SK-N-MC (cell line): ENCODE data around the gene REEP6.

Source experiments
- DNase-seq: peaks from one replicate; pipeline ENCODE4 v3.0.0-alpha.2; 2011; ENCODE audit warnings: low read depth, low spot score
- H3K27ac ChIP-seq: fragments of 200-600 bp; sonication (generic); 2 replicates; pipeline ENCODE4 v1.5.1; 2016; ENCODE audit warnings: mixed run types
- H3K36me3 ChIP-seq: fragments of 200-600 bp; sonication (generic); 2 replicates; pipeline ENCODE4 v1.6.1; 2017; ENCODE audit warnings: antibody characterized with exemption, low read length, mixed read lengths; ENCODE audit not compliant: insufficient read depth
- H3K4me3 ChIP-seq: fragments of 200-600 bp; sonication (generic); 2 replicates; pipeline ENCODE4 v1.5.1; 2016
- H3K9ac ChIP-seq: fragments of 200-600 bp; sonication (generic); 2 replicates; pipeline ENCODE4 v1.8.0; 2017; ENCODE audit warnings: mixed run types, mixed read lengths; ENCODE audit not compliant: insufficient read length
- H3K9me3 ChIP-seq: fragments of 200-600 bp; sonication (generic); 2 replicates; pipeline ENCODE4 v1.6.1; 2017; ENCODE audit warnings: low read depth, mild to moderate bottlenecking, antibody characterized with exemption, low read length, moderate library complexity, mixed read lengths
- EZH2 ChIP-seq: fragments of 200-600 bp; sonication (generic); IDR thresholded peaks from one replicate; pipeline ENCODE4 v1.6.1; 2017; ENCODE audit warnings: antibody characterized with exemption
- FOXP2 ChIP-seq: optimal IDR thresholded peaks from 2 replicates; pipeline ENCODE3; 2011; ENCODE audit warnings: mild to moderate bottlenecking, moderate library complexity; ENCODE audit not compliant: insufficient read depth; ENCODE audit errors: extremely low read length, control extremely low read depth
- POLR2AphosphoS5 ChIP-seq: IDR thresholded peaks from 2 replicates; pipeline ENCODE4 v1.6.1; 2012; ENCODE audit warnings: mild to moderate bottlenecking, low read depth, low read length, borderline replicate concordance

The REEP6 gene

GRCh38 chr19:1455336-1456120, 35.5 kb upstream of the REEP6 start:
- peak; percentile 28 for DNase-seq
- TF ChIP-seq FOXP2, result no peak
- TF ChIP-seq EZH2, result no peak
- no peak for TF ChIP-seq POLR2AphosphoS5
- peak overlapping the region; percentile 18; the same call in 1 of the 2 replicates for H3K4me3 ChIP-seq
- H3K27ac ChIP-seq, result no peak overlapping the region
- no peaks in the 10 kb centered on the region for H3K36me3 ChIP-seq
- no peak overlapping the region for H3K9ac ChIP-seq
- no peaks in the 10 kb centered on the region for H3K9me3 ChIP-seq

DNA sequence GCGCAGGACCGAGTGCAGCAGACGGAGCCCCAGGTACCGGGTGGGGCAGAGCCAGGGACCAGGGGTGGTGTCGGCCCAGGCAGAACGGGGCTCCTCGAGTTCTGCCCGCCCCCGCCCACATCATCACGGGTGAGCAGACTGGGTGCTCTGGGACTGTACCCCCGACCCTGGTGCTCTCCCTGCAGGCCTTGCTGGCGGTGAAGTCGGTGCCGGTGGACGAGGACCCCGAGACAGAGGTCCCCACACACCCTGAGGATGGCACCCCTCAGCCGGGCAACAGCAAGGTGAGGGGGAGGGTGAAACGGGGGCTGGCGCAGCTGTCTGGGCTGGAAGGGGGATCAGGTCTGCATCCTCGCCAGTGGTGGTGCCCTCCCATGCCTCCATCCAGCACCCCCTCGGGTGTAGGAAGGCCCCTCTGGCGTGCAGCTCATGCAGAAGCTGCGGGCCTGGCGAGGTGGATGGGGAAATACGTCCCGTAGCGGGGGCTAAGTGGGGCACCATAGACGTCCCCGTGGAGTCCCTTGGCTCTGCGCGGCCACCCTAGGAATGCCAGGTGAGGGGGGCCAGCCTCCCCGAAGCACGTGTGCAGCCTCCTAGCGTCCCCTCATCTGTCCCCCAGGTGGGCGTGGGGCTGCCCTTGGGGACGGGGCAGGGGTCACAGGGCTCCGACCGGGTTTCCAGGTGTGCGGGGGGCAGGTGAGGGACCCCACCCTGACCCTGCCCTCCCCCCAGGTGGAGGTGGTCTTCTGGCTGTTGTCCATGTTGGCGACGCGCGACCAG, 34.7 kb upstream of the REEP6 start:
- TF ChIP-seq FOXP2, result no peak
- Histone ChIP-seq H3K4me3 (no peak overlapping the region), H3K36me3 (no peaks in the 10 kb centered on the region), H3K27ac (no peak overlapping the region), H3K9me3 (no peaks in the 10 kb centered on the region), H3K9ac (no peak overlapping the region)
- DNase-seq, result no peak

GRCh38 chr19:1457031-1457739, 33.8 kb upstream of the REEP6 start:
- TF ChIP-seq EZH2 (no peak), POLR2AphosphoS5 (no peak), FOXP2 (no peak)
- H3K36me3 ChIP-seq, result no peaks in the 10 kb centered on the region
- no peak for DNase-seq

DNA sequence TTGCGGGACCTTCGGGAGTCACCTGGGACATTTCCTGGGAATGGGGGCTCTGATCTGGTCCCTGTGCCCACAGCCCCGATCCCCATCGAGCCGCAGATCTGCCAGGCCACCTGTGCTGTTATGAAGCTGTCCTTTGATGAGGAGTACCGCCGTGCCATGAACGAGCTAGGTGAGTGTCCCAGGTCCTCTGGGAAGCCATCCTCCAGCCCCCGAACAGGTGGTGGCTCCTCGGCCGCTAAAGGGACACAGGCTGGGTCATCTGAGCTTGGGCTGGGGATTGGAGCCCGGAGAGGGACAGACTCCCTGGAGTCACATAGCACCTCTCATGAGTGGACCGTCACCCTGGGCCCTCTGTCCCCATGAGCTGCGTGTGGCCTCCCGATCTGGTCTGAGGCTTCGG, 33.1 kb upstream of the REEP6 start:
- no peak overlapping the region for H3K4me3 ChIP-seq

More at GRCh38 chr19:1457031-1457739, 33.8 kb upstream of the REEP6 start:
- H3K9me3 ChIP-seq, result no peaks in the 10 kb centered on the region
- H3K4me3 ChIP-seq, result no peak overlapping the region
- H3K27ac ChIP-seq, result no peak overlapping the region
- H3K9ac ChIP-seq, result no peak overlapping the region

DNA sequence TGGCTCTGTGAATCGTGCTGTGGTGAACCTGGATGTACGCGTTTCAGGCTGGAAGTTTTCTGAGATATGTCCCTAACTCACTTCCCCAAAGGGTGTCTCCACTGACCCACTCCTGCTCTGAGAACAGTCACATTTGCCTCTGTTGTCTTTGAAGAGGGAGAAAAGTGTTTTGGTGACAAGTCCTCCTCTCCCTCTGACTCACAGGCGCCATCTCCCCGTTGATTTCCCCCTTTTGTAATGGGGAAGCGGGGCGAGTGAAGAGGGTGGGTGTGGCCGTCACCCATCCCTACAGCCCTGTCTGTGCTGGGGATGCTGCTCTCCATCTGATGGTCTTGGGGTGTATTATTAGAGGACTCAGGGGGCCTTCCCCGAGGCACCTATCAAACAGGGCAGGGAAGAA, 31.5 kb upstream of the REEP6 start:
- DNase-seq, result no peak
- Histone ChIP-seq H3K9ac (no peak overlapping the region), H3K36me3 (no peaks in the 10 kb centered on the region), H3K27ac (no peak overlapping the region), H3K9me3 (no peaks in the 10 kb centered on the region), H3K4me3 (no peak overlapping the region)
- TF ChIP-seq FOXP2, result no peak

More for the DNA sequence above, 33.1 kb upstream of the REEP6 start:
- Histone ChIP-seq H3K27ac (no peak overlapping the region), H3K36me3 (no peaks in the 10 kb centered on the region), H3K9me3 (no peaks in the 10 kb centered on the region), H3K9ac (no peak overlapping the region)
- DNase-seq, result no peak
- no peak for TF ChIP-seq POLR2AphosphoS5

DNA sequence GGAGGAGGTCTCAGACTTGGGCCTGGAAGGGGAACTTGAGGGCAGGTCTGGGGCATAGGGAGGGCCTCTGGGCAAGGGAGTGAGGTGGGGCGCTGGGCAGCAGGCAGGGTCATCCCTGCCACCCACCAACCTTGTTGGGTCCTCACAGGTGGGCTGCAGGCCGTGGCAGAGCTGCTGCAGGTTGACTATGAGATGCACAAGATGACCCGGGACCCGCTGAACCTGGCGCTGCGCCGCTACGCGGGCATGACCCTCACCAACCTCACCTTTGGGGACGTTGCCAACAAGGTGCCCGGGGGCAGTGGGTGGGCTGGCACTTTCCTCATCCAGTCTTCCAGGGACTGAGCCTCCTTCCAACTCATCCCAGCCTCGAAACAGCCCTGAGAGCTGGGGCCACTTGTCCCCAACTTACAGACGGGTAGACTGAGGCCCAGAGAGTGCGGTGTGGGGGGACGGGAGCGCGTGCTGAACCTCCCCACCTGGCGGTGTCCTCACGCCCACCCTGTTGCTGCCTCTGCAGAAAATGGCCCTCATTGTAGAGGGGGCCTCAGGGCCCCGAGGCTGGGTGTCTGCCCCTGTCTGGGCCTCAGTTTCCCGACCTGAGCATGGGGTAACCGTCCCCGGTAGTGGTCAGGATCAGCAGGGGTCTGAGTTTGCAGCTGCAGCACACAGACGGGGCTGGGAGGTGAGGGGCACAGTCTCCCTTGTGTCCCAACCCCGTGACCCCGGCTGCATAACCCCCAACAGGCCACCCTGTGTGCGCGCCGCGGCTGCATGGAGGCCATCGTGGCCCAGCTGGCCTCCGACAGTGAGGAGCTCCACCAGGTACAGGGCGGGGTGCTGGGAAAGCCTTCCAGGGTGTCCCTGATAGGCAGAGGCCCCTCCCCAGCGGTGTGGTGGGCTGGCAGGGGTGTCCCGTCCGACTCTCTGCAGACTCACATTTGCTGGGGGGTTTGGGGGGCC, 30.7 kb upstream of the REEP6 start:
- Histone ChIP-seq H3K9me3 (no peaks in the 10 kb centered on the region), H3K4me3 (no peak overlapping the region), H3K9ac (no peak overlapping the region), H3K27ac (no peak overlapping the region), H3K36me3 (no peaks in the 10 kb centered on the region)
- no peak for TF ChIP-seq FOXP2
- TF ChIP-seq EZH2, result no peak
- TF ChIP-seq POLR2AphosphoS5, result no peak
- no peak for DNase-seq

DNA sequence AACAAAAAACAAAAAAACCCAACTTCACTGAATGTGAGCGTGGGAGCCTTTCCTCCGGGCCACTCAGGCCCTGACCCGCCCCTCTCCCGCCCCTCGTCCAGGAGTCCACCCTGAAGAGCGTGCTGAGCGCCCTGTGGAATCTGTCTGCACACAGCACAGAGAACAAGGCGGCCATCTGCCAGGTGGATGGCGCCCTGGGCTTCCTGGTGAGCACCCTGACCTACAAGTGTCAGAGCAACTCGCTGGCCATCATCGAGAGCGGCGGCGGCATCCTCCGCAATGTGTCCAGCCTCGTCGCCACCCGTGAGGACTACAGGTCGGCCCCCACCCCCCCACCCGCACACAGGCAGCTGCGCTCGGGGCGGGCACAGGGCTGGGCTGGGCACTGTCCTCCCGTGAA, 29.1 kb upstream of the REEP6 start:
- Histone ChIP-seq H3K9ac (no peak overlapping the region), H3K9me3 (no peaks in the 10 kb centered on the region), H3K4me3 (no peak overlapping the region), H3K36me3 (no peaks in the 10 kb centered on the region), H3K27ac (no peak overlapping the region)
- TF ChIP-seq EZH2 (no peak), POLR2AphosphoS5 (no peak), FOXP2 (no peak)
- DNase-seq, result no peak
